Mesenteric fat pad (tissue), 1 donor: ENCODE data around the gene TBCB. TPM values are rescaled to one million over a fixed set of nuclear protein-coding genes. Genes with fewer than 3 reads are reported as not detected.
"Not testable (repeated sequence)": the region's sequence is repeated elsewhere in the genome, so short reads cannot be mapped to it uniquely, and the experiment has no call there.

Experiments used
- DNase-seq: peaks from one replicate; pipeline ENCODE4 v3.0.0-alpha.2; 2020; ENCODE audit warnings: low spot score
- total RNA-seq: library from RNA; stranded (reverse); fragmentation: NEBNext Ultra II Directional; extraction: Animal tissue kit (Norgen Biotek cat#: 25700); gene quantifications from one replicate; pipeline ENCODE4 v1.2.1, GENCODE V29; 2021
- donor health status: DM: yes; HTN: yes; CAD: no.

The TBCB gene
- total RNA-seq, 1 donor from 2014 or later: 87.1 TPM

- not testable (repeated sequence) for DNase-seq
These were observed 19.6 kb downstream of the TBCB start for GRCh38 chr19:36134867-36135266.

DNA sequence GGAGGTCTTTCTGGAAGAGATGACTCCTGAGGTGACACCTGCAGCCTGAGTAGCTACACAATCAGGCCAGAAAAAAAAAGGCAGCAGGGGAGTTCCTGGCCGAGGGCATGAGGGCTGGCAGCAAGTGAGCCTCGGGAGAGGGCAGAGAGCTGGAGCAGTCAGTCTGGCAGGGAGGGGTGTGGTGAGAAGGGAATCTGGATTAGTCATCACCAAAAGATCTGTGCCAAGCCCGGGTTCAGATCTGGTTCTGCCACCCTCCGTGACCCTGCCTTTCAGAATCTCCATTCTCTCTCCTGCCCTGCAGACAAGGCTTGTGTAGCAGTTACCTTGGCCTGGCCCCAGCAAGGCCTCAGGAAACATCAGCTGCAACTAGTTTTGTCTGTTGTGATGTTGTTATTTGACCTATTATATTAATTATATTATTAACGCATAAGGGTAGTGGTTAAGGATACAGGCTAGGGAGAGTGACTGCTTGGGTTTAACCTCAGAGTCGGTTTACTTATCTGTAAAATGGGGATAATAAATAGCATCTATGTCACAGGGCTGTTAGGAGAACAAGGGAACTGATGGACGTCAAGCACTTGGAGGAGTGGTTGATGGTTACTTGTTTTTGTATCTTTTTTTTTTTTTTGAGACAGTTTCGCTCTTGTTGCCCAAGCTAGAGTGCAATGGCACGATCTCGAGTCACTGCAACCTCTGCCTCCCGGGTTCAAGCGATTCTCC lies 21.9 kb downstream of the TBCB start:
- no peak for DNase-seq

GRCh38 chr19:36139120-36139472 lies 23.8 kb downstream of the TBCB start:
- no peak for DNase-seq

- DNase-seq: peak; percentile 100
These were observed 24.4 kb downstream of the TBCB start, which contains the start of gene CAPNS1 for GRCh38 chr19:36139473-36140303. CAPNS1 (plus strand) TSS chr19:36140066; CDS start chr19:36141012, 946 bp downstream.

- no peak for DNase-seq
These were observed 25.2 kb downstream of the TBCB start for GRCh38 chr19:36140304-36141038.

GRCh38 chr19:36141039-36141927 lies 26.0 kb downstream of the TBCB start:
- DNase-seq: peak; percentile 94

GRCh38 chr19:36142046-36142445 lies 26.8 kb downstream of the TBCB start:
- DNase-seq: no peak

GRCh38 chr19:36142496-36142895 lies 27.2 kb downstream of the TBCB start:
- DNase-seq: no peak

GRCh38 chr19:36144624-36145023 lies 29.4 kb downstream of the TBCB start:
- DNase-seq: no peak

DNA sequence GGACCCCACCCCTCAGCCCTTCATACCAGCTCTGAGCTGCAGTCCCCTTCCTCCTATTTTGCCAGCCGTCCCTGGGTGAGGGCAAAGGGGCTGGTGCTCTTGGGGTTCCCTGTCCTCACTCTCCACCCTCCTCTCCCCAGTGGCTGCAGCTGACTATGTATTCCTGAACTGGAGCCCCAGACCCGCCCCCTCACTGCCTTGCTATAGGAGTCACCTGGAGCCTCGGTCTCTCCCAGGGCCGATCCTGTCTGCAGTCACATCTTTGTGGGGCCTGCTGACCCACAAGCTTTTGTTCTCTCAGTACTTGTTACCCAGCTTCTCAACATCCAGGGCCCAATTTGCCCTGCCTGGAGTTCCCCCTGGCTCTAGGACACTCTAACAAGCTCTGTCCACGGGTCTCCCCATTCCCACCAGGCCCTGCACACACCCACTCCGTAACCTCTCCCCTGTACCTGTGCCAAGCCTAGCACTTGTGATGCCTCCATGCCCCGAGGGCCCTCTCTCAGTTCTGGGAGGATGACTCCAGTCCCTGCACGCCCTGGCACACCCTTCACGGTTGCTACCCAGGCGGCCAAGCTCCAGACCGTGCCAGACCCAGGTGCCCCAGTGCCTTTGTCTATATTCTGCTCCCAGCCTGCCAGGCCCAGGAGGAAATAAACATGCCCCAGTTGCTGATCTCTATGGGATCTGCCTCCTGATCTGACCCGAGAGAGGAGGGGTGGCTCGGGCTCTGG lies 34.6 kb downstream of the TBCB start:
- no peak for DNase-seq

- no peak for DNase-seq
These were observed 35.3 kb downstream of the TBCB start for GRCh38 chr19:36150586-36150985.

GRCh38 chr19:36151144-36152018 lies 36.1 kb downstream of the TBCB start:
- no peak for DNase-seq

DNA sequence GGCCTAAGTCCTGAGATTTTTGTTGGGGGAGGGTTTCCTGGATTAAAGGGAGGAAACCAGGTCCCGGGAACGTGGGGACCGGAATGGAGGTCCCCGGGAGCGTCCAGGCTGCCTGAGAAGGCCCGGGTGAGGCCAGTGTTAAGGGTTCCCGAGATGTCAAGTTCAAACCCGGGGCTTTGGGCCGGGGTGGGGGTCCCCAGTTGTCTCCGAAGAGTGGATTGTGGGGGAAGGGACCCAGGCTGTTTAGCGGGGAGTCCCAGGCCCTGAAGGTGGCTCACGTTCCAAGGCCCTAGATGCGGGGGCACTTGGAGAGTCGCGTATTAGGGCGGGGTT lies 36.7 kb downstream of the TBCB start:
- DNase-seq: no peak

GRCh38 chr19:36152352-36153091 lies 37.3 kb downstream of the TBCB start, which contains the start of gene COX7A1:
COX7A1 (minus strand) TSS chr19:36152447; CDS start chr19:36152407, 40 bp downstream.
- DNase-seq: no peak

- no peak for DNase-seq
These were observed 37.9 kb downstream of the TBCB start for GRCh38 chr19:36153126-36153525.

DNA sequence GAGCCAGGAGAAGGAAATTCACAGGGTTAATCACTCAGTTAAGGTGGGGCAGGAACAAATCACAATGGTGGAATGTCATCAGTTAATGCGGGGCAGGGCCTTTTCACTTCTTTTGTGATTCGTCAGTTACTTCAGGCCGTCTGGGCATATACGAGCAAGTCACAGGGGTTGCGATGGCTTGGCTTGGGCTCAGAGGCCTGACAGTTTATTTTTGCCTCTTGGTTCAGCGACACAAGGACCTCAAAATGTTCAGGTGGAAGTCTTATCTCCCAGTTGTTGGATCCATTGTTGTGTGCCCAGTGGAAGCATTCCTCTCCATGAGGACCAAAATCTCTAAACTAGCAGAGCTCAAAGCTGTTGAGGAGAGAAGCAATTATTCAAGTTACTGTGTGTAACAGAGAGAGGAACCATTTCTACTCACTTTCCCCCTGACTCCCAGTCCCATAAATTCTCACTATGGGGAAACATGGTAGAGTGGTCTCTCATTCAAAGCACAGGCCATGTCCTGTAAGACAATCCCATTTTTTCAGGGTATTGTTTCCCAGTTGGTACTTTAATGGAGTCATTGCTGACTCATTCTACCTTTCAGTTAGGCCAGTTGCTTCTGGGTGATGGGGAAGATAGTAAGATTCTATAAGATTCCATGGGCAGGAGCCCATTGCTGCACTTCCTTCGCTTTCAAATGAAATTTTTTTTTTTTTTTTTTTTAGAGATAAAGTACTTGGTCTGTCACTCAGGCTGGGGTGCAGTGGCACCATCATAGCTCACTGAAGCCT lies 45.7 kb downstream of the TBCB start:
- no peak for DNase-seq

GRCh38 chr19:36163813-36164212 lies 48.5 kb downstream of the TBCB start:
- no peak for DNase-seq
